ENCODE measurements around the gene ASTN2.
"Not testable (repeated sequence)": the region's sequence is repeated elsewhere in the genome, so short reads cannot be mapped to it uniquely, and the experiment has no call there.

The ASTN2 gene

DNA sequence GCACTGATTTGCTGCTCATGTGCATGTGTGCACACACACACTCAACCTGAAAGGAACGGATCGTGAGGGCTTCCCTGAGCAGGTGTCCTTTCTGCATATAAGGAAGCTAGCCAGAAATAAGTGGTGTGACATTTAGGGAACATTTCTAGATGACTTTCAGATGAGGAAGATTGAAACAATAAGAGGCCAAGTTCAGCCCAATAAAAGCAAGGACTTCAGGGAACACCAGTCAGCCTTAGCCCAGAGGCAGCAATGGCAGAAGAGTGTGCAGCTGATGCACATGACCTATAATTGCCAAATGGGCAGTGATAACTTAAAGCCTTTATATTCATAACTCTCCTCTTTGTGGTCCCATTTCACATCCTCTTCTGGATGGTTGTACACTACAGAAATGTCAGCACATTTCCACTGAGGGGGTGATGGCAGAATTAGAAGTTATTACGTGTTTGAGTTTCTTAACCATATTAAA is 472.2 kb downstream of the ASTN2 start:
- DNase-seq: no peak

DNA sequence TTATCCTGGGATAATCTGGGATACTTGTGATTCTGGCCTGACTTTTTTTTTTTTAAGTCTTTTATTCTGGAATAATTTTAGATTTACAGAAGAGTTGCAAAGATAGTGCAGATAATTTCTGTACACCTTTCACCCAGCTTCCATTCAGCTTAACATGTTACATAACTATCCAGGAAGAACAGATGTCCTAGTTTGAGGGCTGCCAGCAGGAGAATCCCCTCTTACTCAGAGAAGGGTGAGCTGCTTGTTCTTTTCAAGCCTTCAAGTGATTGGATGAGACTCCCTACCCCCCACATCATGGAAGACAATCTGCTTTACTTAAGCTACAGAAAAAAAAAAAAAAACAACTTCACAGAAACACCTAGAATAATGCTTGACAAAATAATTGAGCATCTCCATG is 473.6 kb downstream of the ASTN2 start:
- DNase-seq: no peak

DNA sequence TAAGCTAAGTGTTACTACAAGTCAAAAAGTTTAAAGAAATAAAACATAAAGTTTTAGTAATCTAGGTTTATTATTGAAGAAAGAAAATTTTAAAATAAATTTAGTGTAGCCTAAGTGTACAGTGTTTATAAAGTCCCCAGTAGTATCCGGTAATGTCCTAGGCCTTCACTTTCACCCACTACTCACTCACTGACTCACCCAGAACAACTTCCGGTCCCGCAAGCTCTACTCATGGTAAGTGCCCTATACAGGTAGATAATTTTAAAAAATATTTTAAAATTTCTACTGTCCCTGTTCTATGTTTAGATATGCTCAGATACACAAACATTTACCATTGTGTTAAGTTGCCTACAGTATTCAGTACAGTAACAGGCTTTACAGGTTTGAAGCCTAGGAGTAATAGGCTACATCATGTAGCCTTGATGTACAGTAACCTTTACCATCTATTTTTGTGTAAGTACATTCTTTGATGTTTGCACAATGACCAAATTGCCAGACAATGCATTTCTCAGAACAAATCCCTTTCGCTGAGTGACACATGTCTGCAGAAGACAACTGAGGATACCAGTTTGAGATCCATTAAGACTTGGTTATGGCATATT is 474.1 kb downstream of the ASTN2 start:
- DNase-seq: no peak

DNA sequence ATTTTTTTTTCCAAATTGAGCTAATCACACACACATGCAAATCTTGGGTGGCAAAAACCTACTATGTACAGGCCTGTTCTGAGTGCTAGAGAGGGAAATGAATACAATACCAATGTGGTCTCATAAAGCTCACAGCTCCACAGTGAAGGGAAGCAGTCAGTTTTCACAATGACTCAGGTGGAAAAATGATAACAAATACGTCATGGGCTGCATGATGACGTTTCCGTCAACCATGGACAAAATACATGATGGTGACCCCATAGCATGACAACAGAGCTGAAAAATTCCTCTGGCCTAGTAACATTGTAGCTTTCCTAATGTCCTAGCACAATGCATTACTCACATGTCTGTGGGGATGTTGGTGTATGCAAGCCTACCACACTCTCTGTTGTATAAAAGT is 475.2 kb downstream of the ASTN2 start:
- no peak for DNase-seq

DNA sequence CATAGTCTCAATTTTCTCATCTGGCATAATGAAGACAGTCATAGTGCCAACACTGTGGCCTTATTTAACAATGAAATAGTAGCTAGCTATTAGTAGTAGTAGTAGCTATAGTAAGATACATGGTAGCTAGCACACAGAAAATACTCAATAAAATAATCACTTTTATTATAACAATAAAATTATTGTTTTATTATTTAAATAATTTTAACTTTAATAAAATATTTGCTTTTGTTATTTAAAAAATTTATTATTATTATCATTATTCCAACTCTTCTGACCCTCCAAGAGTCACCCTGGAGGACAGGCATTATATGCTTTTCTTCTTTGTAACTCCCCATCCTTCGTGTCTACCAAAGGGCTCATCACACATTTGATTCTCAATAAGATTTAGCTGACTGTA is 475.7 kb downstream of the ASTN2 start:
- DNase-seq: no peak

DNA sequence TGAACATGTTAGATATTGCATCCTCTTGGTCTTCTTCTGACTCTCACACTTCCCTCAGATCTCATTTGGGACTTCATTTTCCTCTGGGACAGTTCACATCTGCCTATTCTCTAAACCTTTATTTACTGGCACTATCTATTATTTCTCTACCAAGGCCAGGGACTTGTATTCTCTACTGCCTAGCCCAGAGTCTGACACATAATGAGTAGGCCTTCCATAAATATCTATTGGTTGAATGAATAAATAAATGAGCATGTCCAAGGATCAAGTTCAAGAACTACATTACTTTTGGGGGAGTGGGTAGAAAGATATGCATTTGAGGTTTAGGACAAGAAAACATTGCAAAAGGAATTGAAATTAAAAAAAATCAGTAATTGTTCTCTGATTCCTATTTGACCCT is 477.5 kb downstream of the ASTN2 start:
- DNase-seq: no peak

DNA sequence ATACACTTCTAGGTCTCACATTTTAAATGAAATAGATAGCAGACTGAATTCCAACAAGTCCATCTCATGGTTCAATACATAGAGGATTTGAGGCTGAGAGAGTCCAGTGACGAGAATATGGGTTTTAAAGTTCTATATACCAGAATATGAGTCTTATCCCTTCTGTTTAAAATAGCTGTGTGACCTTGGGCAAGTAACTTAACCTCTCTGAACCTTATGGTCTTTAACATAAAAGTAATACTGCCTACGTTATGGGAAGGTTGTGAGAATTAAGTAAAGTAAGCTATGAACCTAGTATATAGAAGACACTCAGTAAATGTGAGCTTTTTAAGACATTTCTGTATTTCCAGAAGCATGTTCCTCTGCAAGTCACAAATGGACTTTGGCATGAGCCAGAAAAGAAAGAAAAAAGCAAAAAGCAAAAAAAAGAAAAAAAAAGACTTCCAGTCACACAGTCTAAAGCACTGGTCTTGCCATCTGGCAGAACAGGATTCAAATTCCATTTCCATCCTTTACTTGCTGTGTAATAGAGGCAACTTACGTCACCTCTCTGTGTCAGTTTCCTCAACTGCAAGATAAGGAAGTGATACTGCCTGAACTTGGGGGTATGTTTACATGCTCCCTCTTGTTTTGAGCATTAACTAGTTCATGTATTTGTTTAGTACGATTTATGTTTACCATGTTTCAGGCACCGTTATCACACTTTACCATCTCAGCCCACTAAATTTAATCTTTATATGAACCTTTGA is 479.5 kb downstream of the ASTN2 start:
- DNase-seq: no peak

DNA sequence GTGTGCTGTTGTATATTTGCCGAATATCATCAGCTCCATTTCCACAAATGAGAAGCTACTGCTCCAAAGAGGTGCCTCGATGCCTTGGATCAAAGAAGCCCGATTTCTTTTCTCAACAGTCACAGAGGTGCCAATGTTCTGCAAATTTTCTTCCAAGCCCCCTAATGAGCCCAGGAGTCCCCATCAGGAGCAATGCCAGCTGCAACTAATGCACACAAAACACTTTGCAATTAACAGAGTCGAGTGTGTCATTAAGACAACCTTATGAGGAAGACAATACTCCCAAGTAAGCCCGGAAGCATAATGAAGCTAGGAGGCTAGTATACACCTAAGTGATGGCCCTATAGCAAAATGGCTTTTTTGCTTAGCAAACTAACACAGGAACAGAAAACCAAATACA is 480.7 kb downstream of the ASTN2 start:
- DNase-seq: no peak

DNA sequence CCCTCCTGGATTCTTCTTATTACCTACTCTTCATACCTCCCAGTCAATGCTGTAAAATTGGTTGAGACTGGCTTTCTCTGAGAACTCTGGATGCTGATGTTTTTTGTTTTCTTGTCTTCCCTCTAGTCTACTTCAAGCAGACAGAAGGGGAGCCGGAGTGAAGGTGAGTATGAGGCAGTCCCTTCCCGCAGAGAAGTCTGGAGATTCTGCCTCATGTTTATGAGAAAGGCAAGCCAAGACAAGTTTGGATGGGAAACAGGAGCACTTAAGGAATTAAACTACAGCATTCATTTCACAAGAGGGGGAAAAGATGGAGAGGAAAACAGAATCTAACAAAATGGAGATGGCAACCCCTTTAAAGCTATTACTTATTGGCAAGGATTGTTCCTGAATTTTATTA is 481.6 kb downstream of the ASTN2 start:
- no peak for DNase-seq

DNA sequence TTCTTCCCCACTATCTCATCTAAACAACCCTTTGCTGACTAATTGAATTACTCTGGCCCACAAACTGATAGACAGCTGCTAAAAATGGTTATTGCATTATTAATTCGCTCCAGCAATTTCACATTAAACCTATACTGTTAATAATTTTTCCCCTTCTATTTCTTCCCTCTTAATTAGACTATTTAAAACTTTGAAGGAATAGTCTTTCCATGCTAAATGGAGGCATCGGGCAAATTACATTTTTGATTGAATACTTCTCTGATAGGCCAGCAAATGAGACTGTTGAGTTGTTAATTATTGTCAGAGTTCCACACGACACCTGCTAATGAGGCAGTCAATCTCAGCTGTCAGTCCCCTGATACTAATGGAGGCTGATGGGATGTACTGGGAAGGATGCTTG is 485.2 kb downstream of the ASTN2 start:
- no peak for DNase-seq

DNA sequence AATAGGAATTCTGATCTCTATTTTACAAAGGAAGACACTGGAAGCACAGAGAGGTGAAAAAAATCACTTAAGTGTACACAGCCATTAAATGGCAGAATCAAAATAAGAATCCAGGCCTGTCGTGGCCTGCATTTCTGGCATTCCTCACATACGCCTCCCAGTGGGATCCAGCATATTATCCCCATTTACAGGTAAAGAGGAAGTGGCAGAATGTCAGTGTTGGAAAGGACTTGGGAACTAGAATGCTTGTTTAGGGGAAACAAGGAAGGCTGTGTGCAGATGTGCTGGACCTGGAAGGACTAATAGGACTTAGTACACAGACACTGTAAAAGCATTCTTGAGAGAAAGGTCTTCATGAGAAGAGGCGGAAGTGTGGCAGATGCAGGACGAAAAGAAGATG is 486.0 kb downstream of the ASTN2 start:
- DNase-seq: no peak

DNA sequence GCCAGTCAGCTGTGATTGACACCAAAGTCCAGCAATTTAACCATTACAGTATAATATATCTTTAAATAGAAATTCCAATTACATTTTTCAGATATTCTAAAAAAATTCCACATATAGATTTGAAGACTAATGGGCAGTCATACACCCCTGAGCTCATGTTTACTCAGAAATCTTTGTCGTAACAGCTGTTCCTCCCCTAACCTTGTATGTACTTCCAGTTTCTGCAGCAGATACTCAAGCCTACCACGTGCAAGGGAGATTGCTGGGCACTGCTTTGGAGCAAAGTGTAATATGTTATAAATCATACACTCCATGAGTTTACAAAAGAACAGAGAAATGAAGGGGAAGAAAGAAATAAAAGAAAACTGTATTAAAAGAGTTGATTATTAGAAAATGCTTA is 486.6 kb downstream of the ASTN2 start:
- DNase-seq: no peak

DNA sequence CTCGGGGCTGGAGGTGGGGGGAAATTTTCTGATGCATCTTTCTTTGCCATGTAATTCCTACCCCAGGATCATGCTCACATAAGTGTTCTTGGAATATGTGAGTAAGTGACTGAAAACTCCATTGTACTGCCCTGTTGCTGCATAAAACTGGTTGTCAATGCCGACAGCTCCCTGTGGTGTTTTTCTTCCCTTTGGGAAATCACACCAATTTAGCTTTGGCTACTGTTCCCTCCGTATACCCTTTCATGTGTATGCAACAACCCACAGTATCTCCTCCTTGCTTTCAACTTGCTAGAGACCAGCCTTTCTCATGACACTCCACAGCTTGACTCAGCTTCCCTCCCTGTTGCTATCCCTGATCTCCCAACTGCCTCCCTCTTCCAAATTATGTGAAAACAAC is 487.1 kb downstream of the ASTN2 start:
- no peak for DNase-seq

DNA sequence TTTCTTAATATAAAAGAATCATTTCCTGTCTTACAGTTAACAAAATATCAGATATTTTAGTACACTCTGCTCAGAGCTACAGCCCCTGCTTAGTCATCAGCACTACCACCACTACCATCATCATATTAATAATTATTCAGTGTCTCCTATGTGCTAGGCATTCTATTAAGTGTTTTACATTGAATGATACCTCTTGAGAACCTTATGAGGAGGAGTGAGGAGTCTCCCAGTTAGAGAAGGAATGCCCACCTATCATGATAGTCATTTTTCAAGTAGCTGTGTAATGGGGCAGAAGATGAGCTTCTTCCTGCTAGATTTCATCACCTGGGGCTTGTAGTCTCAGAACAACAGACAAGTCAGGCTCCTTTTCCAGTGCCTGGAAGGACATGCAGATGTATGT is 489.7 kb downstream of the ASTN2 start:
- no peak for DNase-seq

DNA sequence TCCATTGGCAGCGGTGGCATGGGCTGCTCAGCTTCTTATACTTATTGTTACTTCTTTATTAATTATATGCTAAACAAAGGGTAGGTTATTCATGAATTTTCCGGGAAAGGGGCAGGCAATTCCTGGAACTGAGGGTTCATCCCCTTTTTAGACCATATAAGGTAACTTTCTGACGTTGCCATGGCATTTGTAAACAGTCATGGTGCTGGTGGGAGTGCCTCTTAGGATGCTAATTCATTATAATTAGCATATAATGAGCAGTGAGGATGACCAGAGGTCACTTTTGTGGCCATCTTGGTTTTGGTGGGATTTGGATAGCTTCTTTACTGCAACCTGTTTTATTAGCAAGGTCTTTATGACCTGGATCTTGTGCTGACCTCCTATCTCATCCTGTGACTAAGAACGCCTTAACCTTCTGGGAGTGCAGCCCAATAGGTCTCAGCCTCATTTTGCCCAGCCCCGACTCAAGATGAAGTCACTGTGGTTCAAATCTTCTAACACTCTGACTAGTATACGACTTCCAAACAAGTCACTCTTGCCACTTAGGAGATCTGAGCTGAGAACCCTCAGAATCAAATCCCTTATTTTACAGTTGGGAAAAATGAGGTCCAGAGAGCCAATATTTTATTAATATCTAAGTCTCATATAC is 490.3 kb downstream of the ASTN2 start:
- no peak for DNase-seq

DNA sequence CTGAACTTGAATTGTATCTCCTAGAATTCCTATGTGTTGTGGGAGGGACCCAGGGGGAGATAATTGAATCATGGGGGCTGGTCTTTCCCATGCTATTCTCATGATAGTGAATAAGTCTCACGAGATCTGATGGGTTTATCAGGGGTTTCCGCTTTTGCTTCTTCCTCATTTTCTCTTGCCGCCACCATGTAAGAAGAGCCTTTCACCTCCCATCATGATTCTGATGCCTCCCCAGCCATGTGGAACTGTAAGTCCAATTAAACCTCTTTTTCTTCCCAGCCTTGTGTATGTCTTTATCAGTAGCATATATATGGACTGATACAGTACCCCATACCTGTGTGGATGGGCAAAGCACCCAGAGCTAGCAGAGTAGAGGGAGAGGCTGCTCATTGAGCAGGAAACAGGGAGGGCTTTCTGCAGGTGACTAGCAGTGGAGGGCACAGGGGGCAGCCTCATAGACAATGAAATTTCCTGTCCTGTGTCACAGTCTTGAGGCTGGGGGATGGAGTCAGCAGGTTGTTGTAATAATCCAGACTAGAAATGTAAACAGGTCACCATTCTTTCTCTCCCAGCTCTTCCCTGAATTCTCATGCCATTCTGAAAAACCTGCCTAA is 496.9 kb downstream of the ASTN2 start:
- DNase-seq: not testable (repeated sequence)

DNA sequence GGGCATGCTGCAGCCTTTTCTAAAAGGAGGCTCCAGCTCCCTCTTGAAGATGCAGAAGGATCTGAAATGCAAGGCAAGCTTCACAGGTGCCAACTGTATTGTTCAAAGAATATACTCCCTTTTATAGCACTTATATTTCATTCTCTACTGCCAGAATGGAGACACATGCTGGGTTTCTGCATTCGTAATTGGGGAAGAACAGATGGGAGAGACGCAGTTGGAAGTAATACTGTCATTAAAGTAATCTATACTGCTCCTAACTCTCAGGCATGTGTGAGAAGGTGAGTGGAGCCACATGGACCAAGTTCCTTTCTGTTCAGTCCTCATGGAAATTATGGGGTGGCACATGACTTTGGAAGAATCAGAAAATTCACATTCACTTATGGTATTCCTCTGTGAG is 501.3 kb downstream of the ASTN2 start:
- DNase-seq: no peak

DNA sequence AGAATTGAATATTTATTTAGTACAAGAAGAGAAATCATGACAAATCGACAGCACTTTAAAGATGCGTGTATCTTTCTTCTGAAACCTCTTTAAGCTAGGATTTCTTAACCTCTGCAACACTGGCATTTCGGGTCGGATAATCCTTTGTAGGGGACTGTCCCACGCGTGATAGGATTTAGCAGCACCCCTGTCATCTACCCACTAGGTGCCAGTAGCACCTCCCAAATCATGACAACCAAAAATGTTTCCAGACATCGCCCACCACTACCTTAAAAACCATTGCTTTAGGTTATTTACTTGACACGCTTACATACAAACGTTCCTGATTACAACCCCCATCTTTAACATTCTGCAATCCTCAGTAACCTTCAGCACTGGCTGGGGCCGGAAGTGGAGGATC is 504.7 kb downstream of the ASTN2 start:
- DNase-seq: no peak

DNA sequence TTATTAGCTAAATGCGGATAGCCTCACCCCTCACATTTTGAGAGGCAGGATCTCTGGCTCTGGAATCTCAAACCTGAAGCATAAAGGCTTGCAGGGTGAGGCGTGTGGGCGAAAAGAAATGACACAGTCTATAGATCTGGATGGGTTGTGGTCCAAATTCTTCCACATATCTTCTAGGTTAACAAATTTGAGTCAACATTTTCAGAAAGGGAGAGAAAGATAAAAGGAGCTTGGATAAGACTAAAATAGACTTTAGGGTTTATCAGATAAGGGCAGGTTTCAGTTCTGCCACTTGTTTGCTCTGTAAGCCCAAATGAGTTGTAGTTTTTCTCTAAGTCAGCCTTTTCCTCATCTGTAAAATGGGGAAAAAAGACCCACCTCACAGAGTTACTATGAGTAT is 506.9 kb downstream of the ASTN2 start:
- no peak for DNase-seq

DNA sequence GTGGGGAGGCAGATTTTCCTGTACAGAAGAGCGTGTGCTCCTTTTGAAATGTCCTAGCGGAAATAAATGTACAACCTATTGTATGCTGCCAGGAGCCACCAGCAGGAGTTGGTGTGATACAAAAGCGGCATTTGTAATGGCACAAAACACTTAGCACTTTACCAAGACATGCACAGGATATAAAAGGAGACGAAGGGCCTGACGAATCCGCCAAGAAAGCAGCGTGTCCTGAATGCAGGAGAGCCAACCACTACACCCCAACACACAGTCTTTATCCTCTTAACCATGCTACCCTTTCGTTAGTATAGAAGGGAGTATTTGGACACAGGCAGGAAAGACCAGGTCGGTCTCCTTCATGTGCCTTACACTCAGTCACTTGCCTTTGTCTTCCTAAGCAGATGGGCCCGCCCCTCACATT is 509.7 kb downstream of the ASTN2 start:
- DNase-seq: no peak

DNA sequence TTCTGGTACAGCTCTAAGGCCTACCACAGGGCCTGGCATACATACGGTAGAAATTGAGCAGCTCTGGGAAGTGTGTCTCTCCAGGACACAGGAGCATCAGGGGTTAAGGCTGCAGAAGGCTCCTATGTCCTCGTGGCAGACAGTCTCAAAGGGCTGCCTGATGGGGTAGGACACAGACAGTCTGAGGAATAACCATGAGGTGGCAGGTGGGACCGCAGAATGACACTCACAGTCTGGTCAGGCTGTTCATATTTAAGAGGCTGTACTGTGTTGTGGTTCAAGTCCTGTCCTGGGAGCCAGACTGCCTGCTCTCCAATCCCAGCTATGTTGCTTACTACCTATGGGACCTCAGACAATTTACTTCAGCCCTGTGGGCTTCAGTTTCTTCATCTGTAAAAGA is 510.7 kb downstream of the ASTN2 start:
- DNase-seq: no peak

DNA sequence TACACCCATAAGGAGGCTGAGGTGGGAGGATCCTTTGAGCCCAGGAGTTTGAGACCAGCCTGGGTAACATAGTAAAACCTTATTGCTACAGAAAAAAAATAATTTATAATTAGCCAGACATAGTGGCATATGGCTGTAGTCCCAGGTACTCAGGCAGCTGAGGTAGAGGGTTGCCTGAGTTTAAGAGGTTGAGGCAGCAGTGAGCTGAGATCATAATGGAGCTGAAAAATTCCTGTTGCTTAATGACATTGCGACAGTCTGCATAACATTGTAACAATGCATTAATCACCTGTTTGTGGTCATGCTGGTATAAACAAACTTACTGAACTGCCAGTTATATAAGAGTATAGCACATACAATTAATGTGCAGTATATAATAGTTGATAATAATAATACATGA is 513.6 kb downstream of the ASTN2 start:
- no peak for DNase-seq

DNA sequence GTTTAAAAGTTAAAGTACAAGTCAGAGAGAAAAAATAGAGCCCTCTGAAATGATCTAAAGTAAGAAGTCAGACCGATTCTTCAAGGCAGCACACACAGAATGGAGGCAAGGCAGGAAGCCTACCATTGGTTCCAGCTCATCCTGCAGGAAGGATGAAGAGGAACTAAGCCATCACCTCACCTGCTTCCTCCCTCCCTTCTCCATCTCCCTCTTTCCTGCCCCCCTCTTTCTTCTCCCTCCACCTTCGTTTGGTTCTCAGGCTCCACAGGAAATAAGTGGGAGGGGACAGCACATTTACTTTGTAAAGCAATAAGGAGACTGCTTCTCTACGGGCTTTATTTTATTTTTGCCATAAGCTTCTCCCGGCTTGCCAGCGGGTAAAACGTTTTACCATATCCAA is 514.3 kb downstream of the ASTN2 start:
- DNase-seq: no peak

DNA sequence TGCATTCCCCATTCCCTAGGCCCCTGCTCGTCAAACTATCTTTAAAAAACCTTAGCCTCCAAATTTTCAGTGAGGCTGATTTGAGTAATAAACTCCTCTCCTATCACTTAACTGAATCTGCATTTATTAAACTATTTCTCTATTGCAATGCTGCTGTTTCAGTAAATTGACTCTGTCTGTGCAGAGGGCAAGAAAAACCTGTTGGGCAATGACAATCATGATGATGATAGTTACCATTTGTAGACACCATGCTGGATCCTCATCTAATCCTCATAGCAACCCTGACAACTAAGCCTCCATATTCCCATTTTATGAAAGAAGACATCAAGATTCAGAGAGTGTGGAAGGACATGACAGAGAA is 514.9 kb downstream of the ASTN2 start:
- no peak for DNase-seq

Data from T-helper 9 cell (primary cell).